ENCODE measurements around the gene SFXN5.

DNA sequence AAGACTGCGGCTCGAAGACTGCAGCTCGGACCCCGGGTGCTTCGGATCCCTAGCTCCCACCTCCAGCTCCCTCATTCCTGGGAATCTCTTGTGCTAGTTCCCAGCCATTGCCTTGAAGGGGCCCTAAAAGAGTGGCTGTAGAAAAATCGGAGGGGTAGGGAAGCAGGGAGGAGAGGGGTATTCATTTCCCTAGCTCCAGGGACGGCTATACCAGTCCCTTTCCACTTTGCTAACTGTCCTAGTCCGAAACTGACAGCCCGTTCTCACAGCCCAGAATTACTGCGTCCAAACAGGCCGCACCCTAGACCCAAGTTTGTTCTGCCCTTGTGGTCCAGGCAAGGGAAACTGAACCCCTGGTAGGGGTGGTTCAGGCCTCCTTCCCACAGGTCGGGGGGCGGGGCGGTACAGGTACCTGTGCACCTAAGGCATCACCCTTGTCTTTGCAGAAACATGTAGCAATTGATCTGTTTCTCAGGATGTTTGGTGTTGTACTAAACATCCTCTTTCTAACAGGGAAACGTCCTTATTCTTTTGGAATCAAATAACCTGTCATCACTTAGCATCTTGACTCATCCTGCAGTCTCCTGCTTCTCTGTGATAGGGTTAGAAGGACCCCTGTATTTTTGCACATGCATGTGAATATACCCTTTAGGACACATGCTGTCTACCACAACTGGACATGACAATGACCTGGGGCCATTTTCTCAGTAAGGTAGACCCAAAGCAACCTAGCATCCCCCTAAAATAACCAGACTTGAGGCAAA, 150.2 kb downstream of the SFXN5 start:
- TF ChIP-seq, protein P1, sequence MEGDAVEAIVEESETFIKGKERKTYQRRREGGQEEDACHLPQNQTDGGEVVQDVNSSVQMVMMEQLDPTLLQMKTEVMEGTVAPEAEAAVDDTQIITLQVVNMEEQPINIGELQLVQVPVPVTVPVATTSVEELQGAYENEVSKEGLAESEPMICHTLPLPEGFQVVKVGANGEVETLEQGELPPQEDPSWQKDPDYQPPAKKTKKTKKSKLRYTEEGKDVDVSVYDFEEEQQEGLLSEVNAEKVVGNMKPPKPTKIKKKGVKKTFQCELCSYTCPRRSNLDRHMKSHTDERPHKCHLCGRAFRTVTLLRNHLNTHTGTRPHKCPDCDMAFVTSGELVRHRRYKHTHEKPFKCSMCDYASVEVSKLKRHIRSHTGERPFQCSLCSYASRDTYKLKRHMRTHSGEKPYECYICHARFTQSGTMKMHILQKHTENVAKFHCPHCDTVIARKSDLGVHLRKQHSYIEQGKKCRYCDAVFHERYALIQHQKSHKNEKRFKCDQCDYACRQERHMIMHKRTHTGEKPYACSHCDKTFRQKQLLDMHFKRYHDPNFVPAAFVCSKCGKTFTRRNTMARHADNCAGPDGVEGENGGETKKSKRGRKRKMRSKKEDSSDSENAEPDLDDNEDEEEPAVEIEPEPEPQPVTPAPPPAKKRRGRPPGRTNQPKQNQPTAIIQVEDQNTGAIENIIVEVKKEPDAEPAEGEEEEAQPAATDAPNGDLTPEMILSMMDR (conservative IDR thresholded peaks at IDR 0.05 in 1 of 2, IDR thresholded peaks at IDR 0.05 in 1 of 2; ENCODE audit: extremely low read depth in 1 of 2, insufficient read depth in 1 of 2, low read depth in 1 of 2, low read length in 2 of 2): no peak
- TF ChIP-seq EZH2 (IDR thresholded peaks at IDR 0.05; ENCODE audit: borderline replicate concordance, low read length): no peak
